Measurements from ENCODE around the gene KMT2C.

DNA sequence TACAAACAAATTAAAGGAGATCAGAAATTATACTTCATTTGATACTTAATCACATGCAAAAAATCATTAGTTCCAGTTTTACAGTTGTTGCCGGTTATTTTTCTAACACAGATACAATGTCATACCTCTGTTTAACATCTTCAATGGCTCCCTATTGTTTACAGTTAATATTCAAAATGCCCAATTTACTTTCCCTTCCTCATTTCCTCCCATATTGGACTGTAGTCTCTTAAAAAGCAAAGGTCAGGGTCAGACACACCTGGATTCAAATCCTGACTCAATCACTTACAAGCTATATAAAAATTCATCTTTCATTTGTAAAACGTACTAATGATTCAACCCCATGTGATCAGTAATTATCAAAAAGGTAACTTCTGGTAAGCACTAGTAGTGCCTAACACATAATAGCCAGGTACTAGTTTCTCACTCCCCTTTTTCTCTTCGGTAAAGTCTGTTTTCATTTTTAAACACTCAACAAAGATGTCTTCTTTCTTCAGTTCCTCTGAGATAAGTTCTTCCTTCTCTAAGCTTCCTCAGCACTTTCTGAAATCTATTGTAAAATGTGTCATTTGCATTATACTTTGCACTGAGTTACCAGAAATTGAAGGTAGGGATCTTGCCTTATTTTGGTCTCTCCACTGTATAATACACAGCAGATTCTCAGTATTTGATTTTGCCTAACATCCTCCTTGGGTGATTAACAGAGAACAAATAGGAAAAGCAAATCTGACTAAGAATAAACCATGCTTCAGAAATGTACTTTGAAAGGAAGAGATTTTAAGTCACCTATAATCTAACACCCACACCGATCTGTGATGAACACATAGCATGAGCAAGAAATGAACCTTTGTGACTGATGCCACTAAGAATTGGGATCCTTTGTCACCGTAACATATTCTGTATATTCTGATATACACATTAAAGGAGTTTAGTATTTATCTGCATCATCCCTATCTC lies 16.1 kb downstream of the KMT2C start:
- TF ChIP-seq, protein P1, sequence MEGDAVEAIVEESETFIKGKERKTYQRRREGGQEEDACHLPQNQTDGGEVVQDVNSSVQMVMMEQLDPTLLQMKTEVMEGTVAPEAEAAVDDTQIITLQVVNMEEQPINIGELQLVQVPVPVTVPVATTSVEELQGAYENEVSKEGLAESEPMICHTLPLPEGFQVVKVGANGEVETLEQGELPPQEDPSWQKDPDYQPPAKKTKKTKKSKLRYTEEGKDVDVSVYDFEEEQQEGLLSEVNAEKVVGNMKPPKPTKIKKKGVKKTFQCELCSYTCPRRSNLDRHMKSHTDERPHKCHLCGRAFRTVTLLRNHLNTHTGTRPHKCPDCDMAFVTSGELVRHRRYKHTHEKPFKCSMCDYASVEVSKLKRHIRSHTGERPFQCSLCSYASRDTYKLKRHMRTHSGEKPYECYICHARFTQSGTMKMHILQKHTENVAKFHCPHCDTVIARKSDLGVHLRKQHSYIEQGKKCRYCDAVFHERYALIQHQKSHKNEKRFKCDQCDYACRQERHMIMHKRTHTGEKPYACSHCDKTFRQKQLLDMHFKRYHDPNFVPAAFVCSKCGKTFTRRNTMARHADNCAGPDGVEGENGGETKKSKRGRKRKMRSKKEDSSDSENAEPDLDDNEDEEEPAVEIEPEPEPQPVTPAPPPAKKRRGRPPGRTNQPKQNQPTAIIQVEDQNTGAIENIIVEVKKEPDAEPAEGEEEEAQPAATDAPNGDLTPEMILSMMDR (IDR thresholded peaks at IDR 0.05; ENCODE audit: insufficient read depth, low read length, poor library complexity, severe bottlenecking) = no peak
- no peak for TF ChIP-seq EZH2phosphoT487 (conservative IDR thresholded peaks at IDR 0.05; ENCODE audit: low read length)
